HepG2 (cell line): Measurements from ENCODE around the gene SEPTIN3. TPM values are rescaled to one million over a fixed set of nuclear protein-coding genes. Genes with fewer than 3 reads are reported as not detected.
A peak's percentile ranks its signal among the peaks of the same experiment; 100 is the strongest.

Source experiments
- FOXC1 ChIP-seq: sonication (generic); formaldehyde crosslinking; IDR thresholded peaks from 2 replicates; pipeline ENCODE4 v1.8.0; 2022; ENCODE audit warnings: mild to moderate bottlenecking, missing genetic modification reagents, borderline replicate concordance
- KLF9 ChIP-seq: IDR thresholded peaks from 2 replicates; pipeline ENCODE4 v1.6.1; 2016; ENCODE audit warnings: low read depth
- MTA3 ChIP-seq: sonication (generic); formaldehyde crosslinking; IDR thresholded peaks from 2 replicates; pipeline ENCODE4 v1.4.0; 2020; ENCODE audit warnings: missing genetic modification reagents
- RAD51 ChIP-seq: fragments of 450-650 bp; IDR thresholded peaks from 2 replicates; pipeline ENCODE4 v1.6.1; 2016; ENCODE audit warnings: borderline replicate concordance
- TARDBP ChIP-seq: sonication (generic); formaldehyde crosslinking; IDR thresholded peaks from 2 replicates; pipeline ENCODE4 v1.8.0; 2022; ENCODE audit warnings: mild to moderate bottlenecking, missing genetic modification reagents
- TBP ChIP-seq: sonication (generic); formaldehyde crosslinking; IDR thresholded peaks from 2 replicates; pipeline ENCODE4 v1.5.0; 2020; ENCODE audit warnings: missing genetic modification reagents
- YEATS4 ChIP-seq: sonication (generic); formaldehyde crosslinking; IDR thresholded peaks from 2 replicates; pipeline ENCODE4 v1.4.0; 2020; ENCODE audit warnings: missing genetic modification reagents, borderline replicate concordance
- ZNF136 ChIP-seq: sonication (generic); formaldehyde crosslinking; IDR thresholded peaks from 2 replicates; pipeline ENCODE4 v1.8.1; 2022; ENCODE audit warnings: low read depth, mild to moderate bottlenecking, moderate library complexity, missing genetic modification reagents
- ZNF432 ChIP-seq: sonication (generic); formaldehyde crosslinking; IDR thresholded peaks from 2 replicates; pipeline ENCODE4 v1.5.0; 2020; ENCODE audit warnings: missing genetic modification reagents, mild to moderate bottlenecking, borderline replicate concordance
- ZNF644 ChIP-seq: IDR thresholded peaks from 2 replicates; pipeline ENCODE4 v1.6.1; 2016; ENCODE audit warnings: low read depth
- polyA plus RNA-seq, 8 experiments: library from polyadenylated mRNA; depleted of rRNA in 3 of 8; stranded (reverse) in 7 of 8; unstranded in 1 of 8; fragments of >200 nt; fragmentation: Illumina TruSeq in 4 of 8; extraction: Trizol in 4 of 8; gene quantifications; 2 replicates each; pipeline versions ENCODE4 v1.2.1 to v1.2.3, GENCODE V29; 2011 to 2016; ENCODE audit warnings: low read depth in 4 of 8, missing spikeins in 1 of 8, mixed read lengths in 1 of 8; ENCODE audit not compliant: insufficient read depth in 1 of 8
- total RNA-seq, 5 experiments: library from RNA; depleted of rRNA; stranded (reverse); fragments of >200 nt; fragmentation: Illumina TruSeq; extraction: Trizol; gene quantifications; 2 replicates each; pipeline ENCODE4 v1.2.3, GENCODE V29; 2016; ENCODE audit warnings: low read depth in 1 of 5
- TF ChIP-seq, protein P1 (sequence below): sonication (generic); formaldehyde crosslinking; conservative IDR thresholded peaks from 2 replicates; pipeline ENCODE4 v1.4.0; 2020; ENCODE audit warnings: mild to moderate bottlenecking, missing genetic modification reagents, moderate library complexity
- TF ChIP-seq, protein P2 (sequence below): sonication (generic); formaldehyde crosslinking; IDR thresholded peaks from 2 replicates; pipeline ENCODE4 v1.5.0; 2020; ENCODE audit warnings: missing genetic modification reagents, mild to moderate bottlenecking, borderline replicate concordance
- TF ChIP-seq, protein P3 (sequence below): sonication (generic); formaldehyde crosslinking; IDR thresholded peaks from 2 replicates; pipeline ENCODE4 v1.4.0; 2020; ENCODE audit warnings: missing genetic modification reagents, borderline replicate concordance
- TF ChIP-seq, protein P4 (sequence below): sonication (generic); formaldehyde crosslinking; IDR thresholded peaks from 2 replicates; pipeline ENCODE4 v1.4.0; 2020; ENCODE audit warnings: missing genetic modification reagents
- TF ChIP-seq, protein P5 (sequence below): sonication (generic); formaldehyde crosslinking; conservative IDR thresholded peaks from 2 replicates; pipeline ENCODE4 v1.5.0; 2020; ENCODE audit warnings: missing genetic modification reagents
- TF ChIP-seq, protein P6 (sequence below): sonication (generic); formaldehyde crosslinking; IDR thresholded peaks from 2 replicates; pipeline ENCODE4 v1.5.0; 2020; ENCODE audit warnings: missing genetic modification reagents
- TF ChIP-seq, protein P7 (sequence below): sonication (generic); formaldehyde crosslinking; IDR thresholded peaks from 2 replicates; pipeline ENCODE4 v1.8.0; 2022; ENCODE audit warnings: missing genetic modification reagents, low read depth, mild to moderate bottlenecking, borderline replicate concordance

The SEPTIN3 gene
- total and polyA plus RNA-seq, 2 of the 13 experiments (the other 11 are each of a cell fraction or from before 2014, with no cell fraction given) = 0.04 TPM; not detected in 1

DNA sequence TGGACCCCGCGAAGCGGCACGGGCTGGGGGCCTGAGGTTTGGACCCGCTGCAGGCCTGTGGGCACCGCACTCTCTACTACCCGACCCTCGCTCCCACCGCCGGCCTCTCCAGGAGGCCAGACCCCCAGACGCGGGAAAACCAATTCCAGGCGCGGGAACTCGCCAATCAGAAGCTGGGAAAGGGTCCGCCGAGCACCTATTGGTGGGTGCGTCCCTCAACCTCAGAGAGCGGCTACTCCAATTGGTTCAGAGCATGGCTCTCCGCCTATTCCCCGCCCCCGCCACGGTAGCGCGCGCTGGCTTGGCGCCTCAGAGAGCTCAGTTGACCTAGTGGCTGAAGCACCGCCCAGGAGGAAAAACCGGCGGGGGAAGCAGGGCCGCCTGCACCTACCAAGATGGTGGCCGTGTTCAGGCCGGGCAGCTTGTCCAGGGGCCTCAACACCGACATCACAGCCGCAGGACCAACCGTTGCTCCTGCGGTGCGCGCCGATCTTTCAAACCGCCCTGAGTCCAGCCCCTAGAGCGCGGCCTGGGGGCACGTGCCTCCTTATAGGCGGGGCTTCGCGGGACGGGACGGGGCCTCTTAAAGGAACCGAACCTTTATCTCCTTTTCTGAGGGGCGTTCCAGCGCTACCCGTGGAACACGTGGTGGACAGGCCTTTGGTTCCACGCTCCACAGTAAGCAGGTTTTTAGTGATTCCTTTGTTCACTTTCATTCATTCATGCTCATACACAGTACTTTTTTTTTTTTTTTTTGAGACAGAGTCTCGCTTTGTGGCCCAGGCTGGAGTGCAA lies 22.4 kb upstream of the SEPTIN3 start, which contains the start of gene CENPM (continued):
- TF ChIP-seq, protein P1, sequence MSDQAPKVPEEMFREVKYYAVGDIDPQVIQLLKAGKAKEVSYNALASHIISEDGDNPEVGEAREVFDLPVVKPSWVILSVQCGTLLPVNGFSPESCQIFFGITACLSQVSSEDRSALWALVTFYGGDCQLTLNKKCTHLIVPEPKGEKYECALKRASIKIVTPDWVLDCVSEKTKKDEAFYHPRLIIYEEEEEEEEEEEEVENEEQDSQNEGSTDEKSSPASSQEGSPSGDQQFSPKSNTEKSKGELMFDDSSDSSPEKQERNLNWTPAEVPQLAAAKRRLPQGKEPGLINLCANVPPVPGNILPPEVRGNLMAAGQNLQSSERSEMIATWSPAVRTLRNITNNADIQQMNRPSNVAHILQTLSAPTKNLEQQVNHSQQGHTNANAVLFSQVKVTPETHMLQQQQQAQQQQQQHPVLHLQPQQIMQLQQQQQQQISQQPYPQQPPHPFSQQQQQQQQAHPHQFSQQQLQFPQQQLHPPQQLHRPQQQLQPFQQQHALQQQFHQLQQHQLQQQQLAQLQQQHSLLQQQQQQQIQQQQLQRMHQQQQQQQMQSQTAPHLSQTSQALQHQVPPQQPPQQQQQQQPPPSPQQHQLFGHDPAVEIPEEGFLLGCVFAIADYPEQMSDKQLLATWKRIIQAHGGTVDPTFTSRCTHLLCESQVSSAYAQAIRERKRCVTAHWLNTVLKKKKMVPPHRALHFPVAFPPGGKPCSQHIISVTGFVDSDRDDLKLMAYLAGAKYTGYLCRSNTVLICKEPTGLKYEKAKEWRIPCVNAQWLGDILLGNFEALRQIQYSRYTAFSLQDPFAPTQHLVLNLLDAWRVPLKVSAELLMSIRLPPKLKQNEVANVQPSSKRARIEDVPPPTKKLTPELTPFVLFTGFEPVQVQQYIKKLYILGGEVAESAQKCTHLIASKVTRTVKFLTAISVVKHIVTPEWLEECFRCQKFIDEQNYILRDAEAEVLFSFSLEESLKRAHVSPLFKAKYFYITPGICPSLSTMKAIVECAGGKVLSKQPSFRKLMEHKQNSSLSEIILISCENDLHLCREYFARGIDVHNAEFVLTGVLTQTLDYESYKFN (CRISPR knock-in tag) = peak; percentile 53; the same call in 1 of the 2 replicates
- TF ChIP-seq ZNF644 (CRISPR knock-in tag) = no peak
- TF ChIP-seq ZNF432 (CRISPR knock-in tag) = no peak
- peak; percentile 92 for TF ChIP-seq YEATS4 (CRISPR knock-in tag)
- TF ChIP-seq TARDBP (CRISPR knock-in tag) = peak; percentile 55; the same call in 1 of the 2 replicates
- TF ChIP-seq, protein P2, sequence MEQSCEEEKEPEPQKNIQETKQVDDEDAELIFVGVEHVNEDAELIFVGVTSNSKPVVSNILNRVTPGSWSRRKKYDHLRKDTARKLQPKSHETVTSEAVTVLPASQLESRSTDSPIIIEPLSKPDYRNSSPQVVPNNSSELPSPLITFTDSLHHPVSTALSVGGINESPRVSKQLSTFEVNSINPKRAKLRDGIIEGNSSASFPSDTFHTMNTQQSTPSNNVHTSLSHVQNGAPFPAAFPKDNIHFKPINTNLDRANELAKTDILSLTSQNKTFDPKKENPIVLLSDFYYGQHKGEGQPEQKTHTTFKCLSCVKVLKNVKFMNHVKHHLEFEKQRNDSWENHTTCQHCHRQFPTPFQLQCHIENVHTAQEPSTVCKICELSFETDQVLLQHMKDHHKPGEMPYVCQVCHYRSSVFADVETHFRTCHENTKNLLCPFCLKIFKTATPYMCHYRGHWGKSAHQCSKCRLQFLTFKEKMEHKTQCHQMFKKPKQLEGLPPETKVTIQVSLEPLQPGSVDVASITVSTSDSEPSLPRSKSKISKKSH (CRISPR knock-in tag) = no peak; the same call in 1 of the 2 replicates
- TF ChIP-seq TBP (CRISPR knock-in tag) = no peak
- no peak; the same call in 1 of the 2 replicates for TF ChIP-seq FOXC1 (CRISPR knock-in tag)
- TF ChIP-seq, protein P3, sequence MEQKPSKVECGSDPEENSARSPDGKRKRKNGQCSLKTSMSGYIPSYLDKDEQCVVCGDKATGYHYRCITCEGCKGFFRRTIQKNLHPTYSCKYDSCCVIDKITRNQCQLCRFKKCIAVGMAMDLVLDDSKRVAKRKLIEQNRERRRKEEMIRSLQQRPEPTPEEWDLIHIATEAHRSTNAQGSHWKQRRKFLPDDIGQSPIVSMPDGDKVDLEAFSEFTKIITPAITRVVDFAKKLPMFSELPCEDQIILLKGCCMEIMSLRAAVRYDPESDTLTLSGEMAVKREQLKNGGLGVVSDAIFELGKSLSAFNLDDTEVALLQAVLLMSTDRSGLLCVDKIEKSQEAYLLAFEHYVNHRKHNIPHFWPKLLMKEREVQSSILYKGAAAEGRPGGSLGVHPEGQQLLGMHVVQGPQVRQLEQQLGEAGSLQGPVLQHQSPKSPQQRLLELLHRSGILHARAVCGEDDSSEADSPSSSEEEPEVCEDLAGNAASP (CRISPR knock-in tag) = 0 out of 2 replicates have a peak, but pooled peaks have one; percentile 25
- TF ChIP-seq, protein P4, sequence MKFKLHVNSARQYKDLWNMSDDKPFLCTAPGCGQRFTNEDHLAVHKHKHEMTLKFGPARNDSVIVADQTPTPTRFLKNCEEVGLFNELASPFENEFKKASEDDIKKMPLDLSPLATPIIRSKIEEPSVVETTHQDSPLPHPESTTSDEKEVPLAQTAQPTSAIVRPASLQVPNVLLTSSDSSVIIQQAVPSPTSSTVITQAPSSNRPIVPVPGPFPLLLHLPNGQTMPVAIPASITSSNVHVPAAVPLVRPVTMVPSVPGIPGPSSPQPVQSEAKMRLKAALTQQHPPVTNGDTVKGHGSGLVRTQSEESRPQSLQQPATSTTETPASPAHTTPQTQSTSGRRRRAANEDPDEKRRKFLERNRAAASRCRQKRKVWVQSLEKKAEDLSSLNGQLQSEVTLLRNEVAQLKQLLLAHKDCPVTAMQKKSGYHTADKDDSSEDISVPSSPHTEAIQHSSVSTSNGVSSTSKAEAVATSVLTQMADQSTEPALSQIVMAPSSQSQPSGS (CRISPR knock-in tag) = no peak
- peak; percentile 38 for TF ChIP-seq RAD51
- TF ChIP-seq ZNF136 (CRISPR knock-in tag) = no peak; the same call in 1 of the 2 replicates
- TF ChIP-seq, protein P5, sequence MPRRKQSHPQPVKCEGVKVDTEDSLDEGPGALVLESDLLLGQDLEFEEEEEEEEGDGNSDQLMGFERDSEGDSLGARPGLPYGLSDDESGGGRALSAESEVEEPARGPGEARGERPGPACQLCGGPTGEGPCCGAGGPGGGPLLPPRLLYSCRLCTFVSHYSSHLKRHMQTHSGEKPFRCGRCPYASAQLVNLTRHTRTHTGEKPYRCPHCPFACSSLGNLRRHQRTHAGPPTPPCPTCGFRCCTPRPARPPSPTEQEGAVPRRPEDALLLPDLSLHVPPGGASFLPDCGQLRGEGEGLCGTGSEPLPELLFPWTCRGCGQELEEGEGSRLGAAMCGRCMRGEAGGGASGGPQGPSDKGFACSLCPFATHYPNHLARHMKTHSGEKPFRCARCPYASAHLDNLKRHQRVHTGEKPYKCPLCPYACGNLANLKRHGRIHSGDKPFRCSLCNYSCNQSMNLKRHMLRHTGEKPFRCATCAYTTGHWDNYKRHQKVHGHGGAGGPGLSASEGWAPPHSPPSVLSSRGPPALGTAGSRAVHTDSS (CRISPR knock-in tag) = no peak
- no peak for TF ChIP-seq MTA3 (CRISPR knock-in tag)
- no peak for TF ChIP-seq KLF9
- TF ChIP-seq, protein P6, sequence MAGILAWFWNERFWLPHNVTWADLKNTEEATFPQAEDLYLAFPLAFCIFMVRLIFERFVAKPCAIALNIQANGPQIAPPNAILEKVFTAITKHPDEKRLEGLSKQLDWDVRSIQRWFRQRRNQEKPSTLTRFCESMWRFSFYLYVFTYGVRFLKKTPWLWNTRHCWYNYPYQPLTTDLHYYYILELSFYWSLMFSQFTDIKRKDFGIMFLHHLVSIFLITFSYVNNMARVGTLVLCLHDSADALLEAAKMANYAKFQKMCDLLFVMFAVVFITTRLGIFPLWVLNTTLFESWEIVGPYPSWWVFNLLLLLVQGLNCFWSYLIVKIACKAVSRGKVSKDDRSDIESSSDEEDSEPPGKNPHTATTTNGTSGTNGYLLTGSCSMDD = no peak
- TF ChIP-seq, protein P7, sequence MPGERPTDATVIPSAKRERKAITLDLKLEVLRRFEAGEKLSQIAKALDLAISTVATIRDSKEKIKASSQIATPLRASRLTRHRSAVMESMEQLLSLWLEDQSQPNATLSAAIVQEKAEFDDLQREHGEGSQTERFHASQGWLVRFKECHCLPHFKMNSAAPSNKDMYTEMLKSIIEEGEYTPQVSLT = peak; percentile 41; the same call in 1 of the 2 replicates
